Motor neuron (in vitro differentiated cells): Measurements from ENCODE around the gene CD22. TPM values are rescaled to one million over a fixed set of nuclear protein-coding genes. Genes with fewer than 3 reads are reported as not detected.
A peak's percentile ranks its signal among the peaks of the same experiment; 100 is the strongest.
"Not testable (repeated sequence)": the region's sequence is repeated elsewhere in the genome, so short reads cannot be mapped to it uniquely, and the experiment has no call there.

Source experiments
- ATAC-seq, 8 experiments: fragments of 200-7000 bp; cut with Tn5 transposase; replicated peaks in 6 of 8; 2 replicates each; pipeline ENCODE4 v1.8.0; 2021; ENCODE audit warnings: mild to moderate bottlenecking in 8 of 8, moderate library complexity in 8 of 8
- H3K27ac ChIP-seq, 2 donors: fragments of 250-450 bp; sonication (Bioruptor Pico); 2 replicates each; pipeline ENCODE4 v1.9.0; 2021; ENCODE audit warnings: antibody characterized with exemption in 2 of 2, mild to moderate bottlenecking in 2 of 2, moderate library complexity in 1 of 2
- H3K4me1 ChIP-seq, 2 donors: fragments of 250-450 bp; sonication (Bioruptor Pico); replicated peaks in 1 of 2; 2 replicates each; pipeline ENCODE4 v1.6.1; 2021; ENCODE audit warnings: antibody characterized with exemption in 2 of 2, mild to moderate bottlenecking in 2 of 2, moderate library complexity in 1 of 2
- H3K4me3 ChIP-seq, 5 donors: fragments of 250-450 bp; sonication (Bioruptor Pico); 2 replicates each; pipeline ENCODE4 v1.9.0; 2021; ENCODE audit warnings: antibody characterized with exemption in 5 of 5, mild to moderate bottlenecking in 5 of 5, moderate library complexity in 4 of 5
- WGBS, 10 experiments: fragments of 450-650 bp; shearing (Covaris generic); methylation state at CpG; one replicate each; pipeline ENCODE4 v1.0.0; 2022; 5-methylcytosine and 5-hydroxymethylcytosine counted together
- in situ Hi-C, 9 experiments: fragments of 400-800 bp; cut with MboI; loops; one replicate each; pipeline ENCODE4 v1.15.0; 2021; ENCODE audit warnings: low sequenced_read_pairs in 9 of 9, low pct_unique_long_range_greater_than_20kb in 2 of 9; ENCODE audit not compliant: unreplicated experiment in 9 of 9
- total RNA-seq, 8 experiments: library from RNA; unstranded; fragments of 300-600 nt; gene quantifications; 2 replicates each; pipeline versions ENCODE4 v1.2.3 to v1.2.4, GENCODE V29; 2022

CD22 gene
- total RNA-seq, 8 experiments from 2014 or later = 0.27 to 1.8 (median 0.93) TPM; not detected in 2

GRCh38 chr19:35350591-35350990, 21.6 kb downstream of the CD22 start:
- H3K4me3 ChIP-seq = no peak overlapping the region
- in situ Hi-C loops = loop anchor here in 2 of 9 experiments (25.0 kb wide), 2 partner anchors 112 to 137 kb away; partner anchors contain the start of gene KRTDAP (in 1 of the 2)
- WGBS, 10 experiments = 62% methylated on average over 2 of the region's 7 CpGs; no CpG with 5 or more reads in 9 of the 10 experiments
- H3K4me1 ChIP-seq = no peaks in the 10 kb centered on the region
- no peak overlapping the region for H3K27ac ChIP-seq
- ATAC-seq = no peak

- WGBS, 10 experiments = 76 to 100% (median 92%) methylated on average over 3 to 16 of the region's 47 CpGs; no CpG with 5 or more reads in 7 of the 10 experiments
- H3K4me1 ChIP-seq = no peaks in the 10 kb centered on the region
- in situ Hi-C loops = loop anchor here in 2 of 9 experiments (25.0 kb wide), 2 partner anchors 111 to 136 kb away; partner anchors contain the start of gene KRTDAP (in 1 of the 2)
- H3K27ac ChIP-seq = no peak overlapping the region
- ATAC-seq = no peak
- no peak overlapping the region for H3K4me3 ChIP-seq
These were observed 22.6 kb downstream of the CD22 start for GRCh38 chr19:35351411-35352176.

GRCh38 chr19:35352177-35352447, 23.1 kb downstream of the CD22 start:
- Histone ChIP-seq H3K4me3 (no peak overlapping the region), H3K27ac (no peak overlapping the region), H3K4me1 (no peaks in the 10 kb centered on the region)
- no peak for ATAC-seq
- in situ Hi-C loops = loop anchor here in 2 of 9 experiments (25.0 kb wide), 2 partner anchors 110 to 135 kb away; partner anchors contain the start of gene KRTDAP (in 1 of the 2)
- 80 to 100% methylated on average over 1 to 3 of the region's 18 CpGs; no CpG with 5 or more reads in 8 of the 10 experiments for WGBS, 10 experiments

GRCh38 chr19:35352448-35353304, 23.7 kb downstream of the CD22 start:
- WGBS, 10 experiments = 0 to 47% (median 7%) methylated on average over 1 to 13 of the region's 32 CpGs; no CpG with 5 or more reads in 2 of the 10 experiments
- in situ Hi-C loops = loop anchor here in 2 of 9 experiments (25.0 kb wide), 2 partner anchors 110 to 135 kb away; partner anchors contain the start of gene KRTDAP (in 1 of the 2)
- Histone ChIP-seq H3K4me3 (no peak overlapping the region), H3K4me1 (no peaks in the 10 kb centered on the region), H3K27ac (no peak overlapping the region)
- ATAC-seq = peak; percentile 75 to 93 (median 83)

GRCh38 chr19:35353635-35354034, 24.6 kb downstream of the CD22 start:
- Histone ChIP-seq H3K27ac (no peak overlapping the region), H3K4me1 (no peaks in the 10 kb centered on the region), H3K4me3 (no peak overlapping the region)
- 37 to 93% (median 82%) methylated on average over 4 to 9 of the region's 9 CpGs; no CpG with 5 or more reads in 1 of the 10 experiments for WGBS, 10 experiments
- in situ Hi-C loops = loop anchor here in 2 of 9 experiments (25.0 kb wide), 2 partner anchors 109 to 134 kb away; partner anchors contain the start of gene KRTDAP (in 1 of the 2)
- ATAC-seq = peak in 2 of 8 experiments; percentile 22 to 41

- in situ Hi-C loops = loop anchor here in 2 of 9 experiments (25.0 kb wide), 2 partner anchors 107 to 132 kb away; partner anchors contain the start of gene KRTDAP (in 1 of the 2)
- no peak for ATAC-seq
- Histone ChIP-seq H3K4me1 (no peaks in the 10 kb centered on the region), H3K4me3 (no peak overlapping the region), H3K27ac (no peak overlapping the region)
- WGBS, 10 experiments = 38 to 96% (median 80%) methylated on average over 1 to 7 of the region's 8 CpGs; no CpG with 5 or more reads in 1 of the 10 experiments
These were observed 25.9 kb downstream of the CD22 start for GRCh38 chr19:35354898-35355297.

GRCh38 chr19:35355791-35356460, 26.9 kb downstream of the CD22 start:
- Histone ChIP-seq H3K4me1 (no peaks in the 10 kb centered on the region), H3K4me3 (no peak overlapping the region), H3K27ac (no peak overlapping the region)
- 0 to 92% (median 31%) methylated on average over 1 to 5 of the region's 6 CpGs; no CpG with 5 or more reads in 1 of the 10 experiments for WGBS, 10 experiments
- no peak for ATAC-seq
- in situ Hi-C loops = loop anchor here in 2 of 9 experiments (25.0 kb wide), 2 partner anchors 106 to 131 kb away; partner anchors contain the start of gene KRTDAP (in 1 of the 2)

- in situ Hi-C loops = loop anchor here in 2 of 9 experiments (25.0 kb wide), 2 partner anchors 104 to 129 kb away; partner anchors contain the start of gene KRTDAP (in 1 of the 2)
- Histone ChIP-seq H3K27ac (no peak within 1 kb of the TSS), H3K4me1 (no peaks in the 10 kb centered on the region), H3K4me3 (no peak within 1 kb of the TSS)
- peak in 3 of 8 experiments; percentile 41 to 81 (median 50) for ATAC-seq
- WGBS, 10 experiments = 2 to 100% (median 67%) methylated on average over 1 to 13 of the region's 18 CpGs; no CpG with 5 or more reads in 1 of the 10 experiments
These were observed 29.0 kb downstream of the CD22 start, which contains the start of gene FFAR3 for GRCh38 chr19:35357867-35358573. Gene FFAR3 (plus strand): TSS chr19:35358460. CDS start chr19:35358891, 431 bp downstream.

GRCh38 chr19:35358834-35359233, 29.8 kb downstream of the CD22 start:
- in situ Hi-C loops = loop anchor here in 2 of 9 experiments (25.0 kb wide), 2 partner anchors 103 to 128 kb away; partner anchors contain the start of gene KRTDAP (in 1 of the 2)
- not testable (repeated sequence) for H3K4me3 ChIP-seq, ATAC-seq, H3K4me1 ChIP-seq, H3K27ac ChIP-seq
- no CpG with 5 or more reads among the region's 16 CpGs for WGBS, 10 experiments

- H3K4me1 ChIP-seq, H3K4me3 ChIP-seq, ATAC-seq, H3K27ac ChIP-seq: not testable (repeated sequence)
- in situ Hi-C loops = loop anchor here in 2 of 9 experiments (25.0 kb wide), 2 partner anchors 103 to 128 kb away; partner anchors contain the start of gene KRTDAP (in 1 of the 2)
- no CpG with 5 or more reads among the region's 21 CpGs for WGBS, 10 experiments
These were observed 30.4 kb downstream of the CD22 start for GRCh38 chr19:35359395-35359794.

- not testable (repeated sequence) for H3K4me3 ChIP-seq, H3K27ac ChIP-seq, ATAC-seq, H3K4me1 ChIP-seq
- WGBS, 10 experiments = no CpG with 5 or more reads among the region's 5 CpGs
- in situ Hi-C loops = loop anchor here in 2 of 9 experiments (25.0 kb wide), 2 partner anchors 102 to 127 kb away; partner anchors contain the start of gene KRTDAP (in 1 of the 2)
These were observed 31.1 kb downstream of the CD22 start for GRCh38 chr19:35360081-35360480.
